ENCODE measurements around the gene NCAPH2.

NCAPH2 gene

DNA sequence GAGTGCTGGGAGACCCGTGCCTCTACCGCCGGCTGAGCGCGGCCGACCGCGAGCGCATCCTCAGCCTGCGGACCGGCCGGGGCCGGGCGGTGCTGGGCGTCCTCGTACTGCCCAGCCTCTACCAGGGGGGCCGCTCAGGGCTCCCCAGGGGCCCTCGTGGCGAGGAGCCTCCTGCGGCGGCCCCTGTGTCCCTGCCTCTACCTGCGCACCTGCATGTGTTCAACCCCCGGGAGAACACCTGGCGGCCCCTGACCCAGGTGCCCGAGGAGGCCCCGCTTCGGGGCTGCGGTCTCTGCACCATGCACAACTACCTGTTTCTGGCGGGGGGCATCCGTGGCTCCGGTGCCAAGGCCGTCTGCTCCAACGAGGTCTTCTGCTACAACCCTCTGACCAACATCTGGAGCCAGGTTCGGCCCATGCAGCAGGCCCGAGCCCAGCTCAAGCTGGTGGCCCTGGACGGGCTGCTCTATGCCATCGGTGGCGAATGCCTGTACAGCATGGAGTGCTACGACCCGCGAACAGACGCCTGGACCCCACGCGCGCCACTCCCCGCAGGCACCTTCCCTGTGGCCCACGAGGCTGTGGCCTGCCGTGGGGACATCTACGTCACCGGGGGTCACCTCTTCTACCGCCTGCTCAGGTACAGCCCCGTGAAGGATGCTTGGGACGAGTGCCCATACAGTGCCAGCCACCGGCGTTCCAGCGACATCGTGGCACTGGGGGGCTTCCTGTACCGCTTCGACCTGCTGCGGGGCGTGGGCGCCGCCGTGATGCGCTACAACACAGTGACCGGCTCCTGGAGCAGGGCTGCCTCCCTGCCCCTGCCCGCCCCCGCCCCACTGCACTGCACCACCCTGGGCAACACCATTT lies 41.1 kb downstream of the NCAPH2 start:
- DNase-seq (ENCODE audit: low read depth): no peak

- DNase-seq (ENCODE audit: low read depth): no peak
Measured at GRCh38 chr22:50550395-50550794, 42.4 kb downstream of the NCAPH2 start.

DNA sequence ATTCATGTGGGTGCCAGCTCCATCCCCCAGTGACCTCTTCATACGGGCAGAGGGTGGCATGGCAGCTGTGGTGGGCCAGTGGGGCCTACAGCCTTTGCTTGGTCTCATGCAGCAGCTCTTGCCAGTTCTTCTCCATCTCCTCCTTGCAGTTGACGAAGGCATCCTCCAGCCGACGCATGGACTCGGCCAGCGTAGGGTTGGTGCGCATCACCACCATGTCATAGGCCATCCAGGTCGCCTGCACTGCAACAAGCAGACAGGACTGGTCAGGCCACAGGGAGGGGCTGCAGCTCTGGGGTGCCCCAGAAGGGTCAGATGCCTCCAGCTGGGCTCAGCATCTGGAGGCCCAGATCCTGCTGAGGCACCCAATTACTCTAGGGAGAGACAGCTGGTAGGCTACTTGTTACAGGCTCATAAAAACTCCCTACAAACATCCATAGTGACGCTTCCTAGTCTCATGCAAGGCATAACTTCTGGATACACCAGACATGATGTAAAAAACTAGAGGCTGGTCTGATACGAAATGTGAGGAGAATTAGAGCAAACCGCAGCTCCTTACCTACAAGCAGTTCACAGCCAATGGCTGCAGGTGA lies 43.2 kb downstream of the NCAPH2 start:
- no peak for DNase-seq (ENCODE audit: low read depth)

- no peak for DNase-seq (ENCODE audit: low read depth)
Measured at GRCh38 chr22:50553310-50553709, 45.3 kb downstream of the NCAPH2 start.

DNA sequence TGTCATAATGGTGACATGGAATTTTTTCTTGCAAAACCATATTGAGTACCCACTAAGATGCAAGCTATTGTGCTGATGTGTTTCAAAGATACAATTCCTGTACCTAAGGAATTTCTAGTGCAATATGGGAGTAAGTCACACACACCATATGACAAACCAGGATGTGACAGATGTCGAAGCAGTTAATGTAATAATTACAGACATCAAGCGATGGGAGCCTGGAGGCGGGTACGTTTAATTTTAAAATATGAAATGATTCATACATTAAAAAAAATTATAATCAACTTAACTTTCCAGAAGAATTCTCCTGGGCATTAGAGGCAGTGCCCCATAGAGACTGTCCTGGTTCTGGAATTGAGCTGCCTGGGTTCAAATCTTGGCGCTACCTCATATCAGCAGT lies 48.7 kb downstream of the NCAPH2 start:
- no peak for DNase-seq (ENCODE audit: low read depth)

DNA sequence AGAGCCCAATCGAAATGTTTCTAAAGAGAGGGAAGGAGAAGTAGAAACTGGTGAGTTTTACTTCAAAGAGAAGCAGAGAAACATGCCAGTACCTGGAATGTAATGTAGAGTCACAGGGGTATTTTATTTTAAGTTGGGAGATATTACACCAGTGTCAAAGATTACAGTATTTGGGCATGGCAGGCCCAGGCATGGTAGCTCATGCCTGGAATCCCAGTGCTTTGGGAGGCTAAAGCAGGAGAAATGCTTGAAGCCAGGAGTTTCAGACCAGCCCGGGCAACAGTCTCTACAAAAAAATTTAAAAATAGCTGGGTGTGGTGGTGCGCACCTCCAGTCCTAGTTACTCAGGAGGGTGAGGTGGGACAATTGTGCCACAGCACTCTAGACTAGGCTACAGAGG lies 52.0 kb downstream of the NCAPH2 start:
- no peak for DNase-seq (ENCODE audit: low read depth)

DNA sequence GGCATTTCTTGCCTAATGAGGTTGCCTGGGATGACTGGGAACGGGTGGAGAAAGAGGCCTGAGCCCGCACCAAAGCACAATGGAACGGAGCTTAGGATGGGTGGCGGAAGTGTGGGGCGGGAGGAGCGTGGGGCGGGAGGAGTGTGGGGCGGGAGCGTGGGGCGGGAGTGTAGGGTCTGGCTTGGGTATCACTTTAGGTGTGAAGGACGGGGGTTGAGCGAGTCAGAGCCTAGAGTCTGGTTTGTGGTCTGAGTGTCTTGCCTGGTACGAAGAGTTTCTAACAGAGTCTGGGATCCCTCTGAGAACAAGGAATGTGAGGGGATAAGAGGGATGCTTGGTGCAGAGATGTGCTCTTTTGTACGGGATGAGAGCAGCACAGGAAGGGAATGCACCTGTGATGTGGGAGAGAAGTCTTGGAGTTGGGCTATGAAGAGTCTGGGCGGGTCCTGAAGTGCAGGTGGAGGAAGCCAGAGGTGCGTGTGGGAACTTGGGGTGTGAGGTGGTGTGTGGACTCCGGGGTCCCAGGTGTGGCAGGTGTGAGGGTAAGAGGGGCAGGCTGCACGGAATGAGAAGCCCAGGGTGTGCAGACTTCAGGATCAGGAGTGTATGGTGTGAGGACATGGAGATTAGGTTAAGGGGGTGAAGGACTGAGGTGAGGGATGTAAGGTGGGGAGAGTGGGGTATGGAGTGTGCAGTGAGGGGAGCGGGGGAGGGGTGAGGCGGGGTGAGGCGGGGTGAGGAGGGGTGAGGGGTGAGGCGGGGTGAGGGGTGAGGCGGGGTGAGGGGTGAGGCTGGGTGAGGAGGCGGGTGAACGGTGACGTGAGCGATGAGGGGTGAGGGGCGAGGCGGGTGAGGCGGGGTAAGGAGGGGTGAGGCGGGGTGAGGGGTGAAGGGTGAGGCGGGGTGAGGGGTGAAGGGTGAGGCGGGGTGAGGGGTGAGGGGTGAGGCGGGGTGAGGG lies 53.7 kb downstream of the NCAPH2 start:
- DNase-seq (ENCODE audit: low read depth): no peak

DNA sequence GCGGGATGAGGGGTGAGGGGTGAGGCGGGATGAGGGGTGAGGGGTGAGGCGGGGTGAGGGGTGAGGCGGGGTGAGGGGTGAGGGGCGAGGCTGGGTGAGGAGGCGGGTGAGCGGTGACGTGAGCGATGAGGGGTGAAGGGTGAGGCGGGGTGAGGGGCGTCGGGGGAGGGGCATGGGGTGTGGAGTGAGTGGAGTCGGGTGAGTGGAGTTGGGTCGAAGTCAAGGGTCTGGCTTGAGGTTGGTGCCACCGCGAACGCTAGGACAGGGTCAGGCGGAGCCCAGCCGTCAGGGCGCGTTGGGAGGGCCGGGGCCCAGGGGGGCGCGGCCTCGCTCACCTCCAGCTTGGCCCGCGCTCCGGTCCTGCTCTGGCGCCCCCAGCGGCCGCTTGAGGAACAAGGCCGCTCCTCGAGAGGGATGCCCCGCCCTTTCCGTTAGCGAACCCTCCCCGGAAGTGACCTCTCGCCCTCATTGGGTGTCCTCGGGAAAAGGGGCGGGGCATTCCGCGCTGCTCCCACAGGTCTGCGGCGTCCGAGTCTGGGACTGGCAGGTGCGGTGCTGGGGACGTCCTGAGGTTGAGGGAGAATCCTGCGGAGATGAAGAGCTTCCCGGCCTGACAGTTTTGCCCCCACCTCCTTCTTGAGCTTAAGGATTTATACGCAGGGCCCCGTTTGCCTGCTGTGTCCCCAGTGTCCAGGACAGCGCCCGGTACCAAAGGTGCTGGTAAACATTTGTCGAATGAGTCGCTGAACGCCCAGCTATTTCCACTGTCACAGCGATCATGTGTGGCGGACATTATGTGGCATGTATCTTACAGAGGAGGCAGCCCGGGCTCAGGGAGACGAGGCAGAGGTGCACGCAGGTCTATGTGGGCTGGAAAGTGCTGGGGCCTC lies 54.7 kb downstream of the NCAPH2 start, which contains the start of gene SYCE3:
Gene SYCE3 (minus strand): TSS at position 397 of the 890 bp plus-strand sequence. CDS start 6,514 bp downstream, outside the sequence.
- DNase-seq (ENCODE audit: low read depth): peak; percentile 42

DNA sequence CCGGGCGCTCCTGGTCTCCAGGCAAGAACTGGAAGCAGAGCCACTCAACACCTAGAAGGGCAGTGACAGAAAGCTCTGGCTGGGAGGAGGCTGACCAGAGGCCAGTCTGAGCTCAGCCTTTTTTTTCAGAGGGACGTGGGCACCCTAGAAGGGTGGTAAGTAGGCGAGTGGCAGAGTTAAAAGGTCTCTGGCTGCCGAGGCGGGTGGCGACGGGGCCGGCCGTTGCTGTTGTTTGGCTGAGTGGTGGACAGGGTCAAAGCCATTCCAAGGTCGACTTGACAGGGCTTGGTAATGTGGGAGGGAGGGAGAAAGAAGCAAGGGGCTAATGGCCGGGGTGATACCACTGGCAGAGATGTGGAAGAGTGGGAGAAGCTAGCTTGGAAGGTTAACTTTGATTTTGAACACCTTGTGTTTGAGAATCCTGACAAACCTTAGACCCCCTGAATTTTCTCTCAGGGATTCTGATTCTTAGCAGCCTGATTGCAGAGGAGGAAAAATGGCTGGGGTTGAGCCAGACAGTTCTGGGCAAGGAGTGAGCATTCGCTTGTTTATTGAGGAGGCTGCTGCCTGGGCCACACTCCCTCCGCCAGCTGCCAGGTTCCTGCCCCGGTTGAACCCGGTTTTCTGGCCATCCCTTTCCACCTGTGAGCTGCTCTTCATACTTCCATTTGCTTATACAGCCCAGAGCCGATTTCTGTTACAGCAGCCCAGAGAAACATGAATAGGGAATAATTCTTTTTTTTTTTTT lies 55.6 kb downstream of the NCAPH2 start:
- DNase-seq (ENCODE audit: low read depth): no peak

- no peak for DNase-seq (ENCODE audit: low read depth)
Measured at GRCh38 chr22:50564289-50564688, 56.3 kb downstream of the NCAPH2 start.

- DNase-seq (ENCODE audit: low read depth): no peak
Measured at GRCh38 chr22:50567721-50568252, 59.8 kb downstream of the NCAPH2 start.

DNA sequence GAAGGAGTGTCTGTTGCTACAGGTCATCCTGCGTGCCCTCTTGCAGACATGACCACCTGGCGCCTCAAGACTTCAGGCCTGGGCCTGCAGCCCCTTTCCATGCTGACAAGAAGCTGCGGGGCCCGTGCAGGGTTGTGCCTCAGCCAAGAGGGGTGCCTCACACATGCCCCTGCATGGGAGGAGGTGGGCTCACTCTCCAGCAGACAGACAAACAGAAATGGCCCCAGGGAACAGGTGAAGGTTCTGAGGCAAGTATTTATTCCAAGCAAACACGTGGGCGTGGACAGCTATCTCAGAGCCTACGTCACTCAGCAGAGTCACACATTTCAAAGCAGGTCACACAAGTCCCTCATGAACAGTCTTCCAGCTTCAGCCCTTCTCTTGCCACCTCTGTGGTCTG lies 60.6 kb downstream of the NCAPH2 start:
- DNase-seq (ENCODE audit: low read depth): no peak

DNA sequence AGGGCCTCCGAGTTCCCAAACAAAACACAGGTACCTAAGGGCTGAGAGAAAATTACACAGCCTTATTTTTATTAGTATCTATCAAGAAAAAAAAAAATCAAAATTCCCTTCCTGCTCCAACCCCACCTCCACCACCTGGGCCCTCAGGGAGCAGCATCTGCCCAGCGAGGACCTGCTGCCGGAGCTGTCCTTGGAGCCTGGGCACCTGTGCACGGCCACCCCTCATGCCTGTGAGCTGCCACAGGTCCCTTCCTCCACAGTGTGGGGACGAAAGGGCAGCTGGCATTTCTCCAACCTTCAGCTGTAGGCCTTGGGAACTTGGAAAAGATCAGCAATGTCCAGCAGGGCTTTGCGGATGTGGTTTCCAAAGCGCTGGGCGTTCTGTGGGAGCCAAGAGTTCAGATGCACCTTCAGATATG lies 61.0 kb downstream of the NCAPH2 start:
- DNase-seq (ENCODE audit: low read depth): no peak

GRCh38 chr22:50569896-50570535 lies 62.0 kb downstream of the NCAPH2 start:
- no peak for DNase-seq (ENCODE audit: low read depth)

GRCh38 chr22:50570861-50571260 lies 62.8 kb downstream of the NCAPH2 start:
- DNase-seq (ENCODE audit: low read depth): no peak

DNA sequence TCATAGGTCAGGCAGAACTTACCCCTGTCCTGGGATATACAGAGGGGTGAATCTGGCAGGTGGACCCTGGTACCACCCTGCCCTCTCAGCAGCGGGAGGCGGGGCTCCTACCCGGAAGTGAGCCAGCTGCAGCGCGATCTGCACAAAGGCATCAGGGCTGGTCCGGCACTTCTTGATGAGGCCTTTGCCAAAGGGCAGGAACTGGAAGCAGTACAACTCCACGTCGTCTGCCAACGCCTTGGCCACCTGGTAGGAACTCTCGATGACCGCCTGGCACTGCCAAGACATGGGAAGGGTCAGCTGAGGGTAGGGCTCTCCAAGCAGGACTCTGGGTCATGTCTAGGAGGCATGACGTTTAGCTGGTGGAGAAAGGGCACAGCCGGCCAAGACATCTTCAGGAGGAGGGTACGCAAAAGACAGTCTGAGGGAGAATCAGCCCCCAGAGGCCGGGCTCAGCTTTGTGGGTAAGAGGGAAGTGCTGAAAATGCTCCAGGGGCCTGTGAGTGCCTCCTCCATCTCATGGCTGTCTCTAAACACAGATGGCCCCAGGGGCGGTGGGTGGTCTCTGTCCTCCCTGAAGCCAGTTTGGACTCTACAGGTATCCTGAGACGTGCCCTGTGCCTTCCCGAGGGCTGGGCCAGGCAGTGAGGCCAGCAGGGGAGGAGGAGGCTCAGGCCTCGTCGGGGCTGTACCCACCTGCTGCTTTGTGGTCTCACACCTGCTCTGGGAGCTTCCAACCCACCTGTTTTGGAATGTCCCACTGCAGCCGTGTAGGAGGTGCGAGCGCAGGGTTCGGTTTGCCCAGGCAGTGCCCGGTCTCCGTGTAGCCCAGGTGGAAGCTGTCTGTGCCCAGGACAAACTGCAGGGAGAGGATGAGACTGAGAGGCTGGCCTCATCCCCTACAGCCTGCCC lies 63.5 kb downstream of the NCAPH2 start:
- DNase-seq (ENCODE audit: low read depth): no peak

DNA sequence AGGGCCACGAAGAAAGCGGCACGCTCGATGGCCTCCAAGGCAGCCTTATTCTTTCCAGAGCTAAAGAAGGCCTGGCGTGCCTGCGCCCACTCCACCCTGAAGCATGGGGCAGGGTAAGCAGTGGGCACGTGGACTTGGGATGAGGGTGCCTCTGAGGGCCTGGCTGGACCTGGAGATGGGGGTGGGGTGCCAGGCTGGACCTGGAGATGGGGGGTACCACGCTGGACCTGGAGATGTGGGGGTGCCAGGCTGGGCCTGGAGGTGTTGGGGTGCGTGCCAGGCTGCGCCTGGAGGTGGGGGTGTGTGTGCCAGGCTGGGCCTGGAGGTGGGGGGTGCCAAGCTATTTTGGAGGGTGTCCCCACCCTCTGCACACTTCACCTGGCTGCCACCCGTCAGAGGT lies 64.9 kb downstream of the NCAPH2 start:
- DNase-seq (ENCODE audit: low read depth): no peak

- DNase-seq (ENCODE audit: low read depth): no peak
Measured at GRCh38 chr22:50573491-50574382, 65.7 kb downstream of the NCAPH2 start.

All from GM04503 (cell line).